Endothelial cell of umbilical vein (primary cell): Measurements from ENCODE around the gene DGKI. TPM values are rescaled to one million over a fixed set of nuclear protein-coding genes. Genes with fewer than 3 reads are reported as not detected.

Experiments used
- BruUV-seq: library from RNA; stranded (reverse); fragments of 400-500 nt; replicated peaks from 2 replicates; lab custom pipeline; 2021; lab: Mats Ljungman, UMichigan
- CTCF ChIA-PET: fragments of 300-600, 350-600 bp; sonication (Branson Sonifier 250); formaldehyde crosslinking; loops from one replicate; lab custom pipeline; 2021; ENCODE audit warnings: antibody characterized with exemption, inconsistent platforms; lab: Charles Lee
- POLR2A ChIA-PET: fragments of 300-600, 350-600 bp; sonication (Branson Sonifier 250); formaldehyde crosslinking; loops from one replicate; lab custom pipeline; 2021; ENCODE audit warnings: antibody characterized with exemption, inconsistent platforms; lab: Charles Lee
- DNase-seq: peaks from one replicate; pipeline ENCODE4 v3.0.0-alpha.2; 2011; ENCODE audit warnings: low read depth, low spot score
- FAIRE-seq: peaks from 2 replicates; lab custom pipeline; 2011; peaks lifted over from hg19 to GRCh38; lab: Jason Lieb, UNC
- H2AFZ ChIP-seq: 2 replicates; pipeline ENCODE4 v1.6.0; 2012; ENCODE audit warnings: low read depth, low read length, control low read depth, inconsistent platforms
- H3K27ac ChIP-seq: 2 replicates; pipeline ENCODE4 v1.5.1; 2011; ENCODE audit warnings: low read depth, mild to moderate bottlenecking, control low read depth, low read length, moderate library complexity; ENCODE audit not compliant: insufficient read depth
- H3K27me3 ChIP-seq, 2 experiments: 2 replicates each; pipeline versions ENCODE4 v1.6.0 to v1.6.1; 2011; ENCODE audit warnings: low read length in 2 of 2, mixed read lengths in 1 of 2; ENCODE audit not compliant: control insufficient read depth in 2 of 2, insufficient read depth in 2 of 2
- H3K36me3 ChIP-seq, 2 experiments: 2 replicates in 1 of 2; 3 replicates in 1 of 2; pipeline ENCODE4 v1.5.1; 2011; ENCODE audit warnings: low read length in 2 of 2, mild to moderate bottlenecking in 1 of 2, moderate library complexity in 1 of 2; ENCODE audit not compliant: control insufficient read depth in 2 of 2, insufficient read depth in 2 of 2; ENCODE audit errors: extremely low read depth in 1 of 2
- H3K4me1 ChIP-seq: 3 replicates; pipeline ENCODE4 v1.5.1; 2011; ENCODE audit warnings: mild to moderate bottlenecking, low read length; ENCODE audit not compliant: control insufficient read depth, insufficient read depth; ENCODE audit errors: extremely low read depth
- H3K4me2 ChIP-seq: 2 replicates; pipeline ENCODE4 v1.6.1; 2011; ENCODE audit warnings: low read length, control low read depth, mixed read lengths; ENCODE audit not compliant: insufficient read depth
- H3K4me3 ChIP-seq, 3 experiments: fragments of 200-600 bp in 1 of 3; sonication (generic), shearing (Covaris generic) in 1 of 3; replicated peaks in 1 of 3; 2 replicates each; pipeline ENCODE4 v1.5.1; 2011 to 2016; ENCODE audit warnings: control low read depth in 3 of 3, low read length in 3 of 3, mild to moderate bottlenecking in 2 of 3, inconsistent platforms in 1 of 3, low read depth in 1 of 3, moderate library complexity in 1 of 3; ENCODE audit not compliant: insufficient read depth in 1 of 3
- H3K79me2 ChIP-seq: 2 replicates; pipeline ENCODE4 v1.6.0; 2012; ENCODE audit warnings: low read length, inconsistent platforms; ENCODE audit not compliant: control insufficient read depth, insufficient read depth
- H3K9ac ChIP-seq: replicated peaks from 2 replicates; pipeline ENCODE3; 2011; ENCODE audit warnings: low read length, control low read depth; ENCODE audit not compliant: insufficient read depth; ENCODE audit errors: extremely low read depth
- H3K9me1 ChIP-seq: replicated peaks from 3 replicates; pipeline ENCODE4 v1.6.0; 2011; ENCODE audit warnings: mild to moderate bottlenecking, low read length; ENCODE audit not compliant: control insufficient read depth, insufficient read depth; ENCODE audit errors: extremely low read depth
- H3K9me3 ChIP-seq: replicated peaks from 2 replicates; pipeline ENCODE4 v1.5.1; 2012; ENCODE audit warnings: low read length, inconsistent platforms; ENCODE audit not compliant: control insufficient read depth, insufficient read depth
- H4K20me1 ChIP-seq: replicated peaks from 2 replicates; pipeline ENCODE3; 2011; ENCODE audit warnings: mild to moderate bottlenecking, low read length; ENCODE audit not compliant: control insufficient read depth, insufficient read depth; ENCODE audit errors: extremely low read depth
- EZH2 ChIP-seq: IDR thresholded peaks from 2 replicates; pipeline ENCODE4 v1.6.1; 2012; ENCODE audit warnings: borderline replicate concordance, low read depth, mild to moderate bottlenecking, moderate library complexity, low read length, inconsistent platforms; ENCODE audit not compliant: severe bottlenecking
- FOS ChIP-seq: IDR thresholded peaks from 2 replicates; pipeline ENCODE4 v1.6.1; 2011; ENCODE audit warnings: mild to moderate bottlenecking, low read length, moderate library complexity, borderline replicate concordance; ENCODE audit not compliant: insufficient read depth
- JUN ChIP-seq: IDR thresholded peaks from 2 replicates; pipeline ENCODE4 v1.6.1; 2011; ENCODE audit warnings: borderline replicate concordance, low read depth; ENCODE audit not compliant: insufficient read length, insufficient read depth
- dilution Hi-C: fragments of 300-500 bp; cut with MboI; formaldehyde crosslinking; loops from one replicate; pipeline ENCODE4 v1.15.0; 2019; ENCODE audit warnings: low sequenced_read_pairs; ENCODE audit not compliant: extremely low pct_ligation_motif_present
- intact Hi-C: fragments of 100-400 bp; cut with micrococcal nuclease; formaldehyde crosslinking; loops from one replicate; pipeline ENCODE4 v1.10.0; 2022
- polyA plus RNA-seq, 4 experiments: library from polyadenylated mRNA; depleted of rRNA in 3 of 4; stranded (reverse) in 3 of 4; unstranded in 1 of 4; fragments of >200 nt; gene quantifications; 2 replicates each; pipeline versions ENCODE4 v1.2.1 to v1.2.3, GENCODE V29; 2011 to 2012; ENCODE audit warnings: missing spikeins in 1 of 4
- total RNA-seq: library from RNA; stranded (reverse); gene quantifications from 2 replicates; pipeline ENCODE4 v1.2.3, GENCODE V29; 2021
- TF ChIP-seq, protein P1 (sequence below), 2 donors: IDR thresholded peaks; 1 replicate in 1 of 2; 2 replicates in 1 of 2; pipeline ENCODE4 v1.5.1; 2011; ENCODE audit warnings: low read length in 2 of 2, mild to moderate bottlenecking in 2 of 2, moderate library complexity in 2 of 2, control low read depth in 1 of 2, inconsistent platforms in 1 of 2, low read depth in 1 of 2; ENCODE audit not compliant: insufficient read depth in 1 of 2; ENCODE audit errors: extremely low read depth in 1 of 2
- TF ChIP-seq, protein P2 (sequence below): IDR thresholded peaks from 2 replicates; pipeline ENCODE4 v1.6.1; 2011; ENCODE audit not compliant: insufficient read depth, insufficient read length

The DGKI gene
- total and polyA plus RNA-seq, 2 donors (not counting 3 experiments of a cell fraction or from before 2014, with no cell fraction given), result 0.11 to 0.51 TPM

DNA sequence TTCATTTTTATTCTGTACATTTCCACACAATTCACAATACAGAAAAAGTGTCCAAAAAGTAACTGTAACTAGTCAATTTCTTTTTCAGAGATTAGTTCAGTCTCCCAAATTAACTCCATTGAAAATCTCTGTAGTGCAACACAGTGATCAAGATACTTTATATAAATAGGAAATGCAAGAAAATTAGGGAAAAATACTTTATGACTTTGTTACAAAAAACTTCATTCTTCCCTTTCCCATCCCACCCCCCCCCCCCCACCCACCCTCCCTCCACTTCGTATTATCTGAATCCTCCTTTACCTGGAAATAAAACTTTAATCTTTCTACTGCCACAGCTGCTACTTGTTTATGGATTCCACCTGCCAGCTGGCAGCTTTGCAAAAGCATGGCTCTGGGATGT is 465.7 kb downstream of the DGKI start:
- DNase-seq (no peak), FAIRE-seq (no peak)
- no peaks in the 10 kb centered on the region for H3K27me3 ChIP-seq
- no peak overlapping the region for H3K4me2 ChIP-seq
- H3K9me3 ChIP-seq, result no peaks in the 10 kb centered on the region
- H4K20me1 ChIP-seq, result no peaks in the 10 kb centered on the region
- no peak overlapping the region for H3K9ac ChIP-seq
- no peak overlapping the region for H3K27ac ChIP-seq
- no peaks in the 10 kb centered on the region for H3K9me1 ChIP-seq
- ChIA-PET POLR2A (no interaction called here), CTCF (no interaction called here)
- dilution Hi-C loops (no loop called here), intact Hi-C loops (loop anchor here (10.0 kb wide), 1 partner anchor 214 kb away; no protein-coding TSS in a partner anchor)
- no peaks in the 10 kb centered on the region for H3K36me3 ChIP-seq
- no TSS peak for BruUV-seq
- TF ChIP-seq JUN, result no peak
- no peak for TF ChIP-seq FOS
- H3K4me3 ChIP-seq, result no peak overlapping the region
- no peaks in the 10 kb centered on the region for H3K4me1 ChIP-seq
- H3K79me2 ChIP-seq, result no peaks in the 10 kb centered on the region
- H2AFZ ChIP-seq, result no peak overlapping the region

DNA sequence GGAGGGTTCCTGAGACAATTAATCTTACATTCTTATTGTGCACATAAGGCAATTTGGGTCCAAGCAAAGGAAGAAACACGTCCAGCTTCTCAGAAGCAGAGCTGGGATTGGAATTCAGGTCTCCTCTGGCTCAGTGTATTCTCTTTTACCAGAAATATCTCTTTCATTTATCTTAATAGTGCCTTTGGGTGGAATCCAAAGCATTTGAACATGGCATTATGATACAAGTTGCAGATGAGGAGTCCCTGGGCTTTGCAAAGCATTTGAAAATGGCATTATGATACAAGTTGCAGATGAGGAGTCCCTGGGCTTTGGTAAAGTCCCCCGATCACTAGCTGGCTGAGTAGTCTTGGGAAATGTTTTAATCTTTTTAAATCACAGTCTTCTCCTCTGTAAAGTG is 473.3 kb downstream of the DGKI start:
- intact Hi-C loops (no loop called here), dilution Hi-C loops (no loop called here)
- Histone ChIP-seq H3K27ac (no peak overlapping the region), H3K79me2 (no peaks in the 10 kb centered on the region), H3K27me3 (no peaks in the 10 kb centered on the region), H3K36me3 (no peaks in the 10 kb centered on the region), H3K9me1 (no peaks in the 10 kb centered on the region), H2AFZ (no peak overlapping the region), H3K4me1 (no peaks in the 10 kb centered on the region), H3K9ac (no peak overlapping the region), H3K4me2 (no peak overlapping the region), H3K9me3 (no peaks in the 10 kb centered on the region), H3K4me3 (no peak overlapping the region), H4K20me1 (no peaks in the 10 kb centered on the region)
- BruUV-seq, result no TSS peak
- FAIRE-seq, result no peak
- ChIA-PET POLR2A (no interaction called here), CTCF (no interaction called here)
- no peak for DNase-seq
- TF ChIP-seq, protein P1, sequence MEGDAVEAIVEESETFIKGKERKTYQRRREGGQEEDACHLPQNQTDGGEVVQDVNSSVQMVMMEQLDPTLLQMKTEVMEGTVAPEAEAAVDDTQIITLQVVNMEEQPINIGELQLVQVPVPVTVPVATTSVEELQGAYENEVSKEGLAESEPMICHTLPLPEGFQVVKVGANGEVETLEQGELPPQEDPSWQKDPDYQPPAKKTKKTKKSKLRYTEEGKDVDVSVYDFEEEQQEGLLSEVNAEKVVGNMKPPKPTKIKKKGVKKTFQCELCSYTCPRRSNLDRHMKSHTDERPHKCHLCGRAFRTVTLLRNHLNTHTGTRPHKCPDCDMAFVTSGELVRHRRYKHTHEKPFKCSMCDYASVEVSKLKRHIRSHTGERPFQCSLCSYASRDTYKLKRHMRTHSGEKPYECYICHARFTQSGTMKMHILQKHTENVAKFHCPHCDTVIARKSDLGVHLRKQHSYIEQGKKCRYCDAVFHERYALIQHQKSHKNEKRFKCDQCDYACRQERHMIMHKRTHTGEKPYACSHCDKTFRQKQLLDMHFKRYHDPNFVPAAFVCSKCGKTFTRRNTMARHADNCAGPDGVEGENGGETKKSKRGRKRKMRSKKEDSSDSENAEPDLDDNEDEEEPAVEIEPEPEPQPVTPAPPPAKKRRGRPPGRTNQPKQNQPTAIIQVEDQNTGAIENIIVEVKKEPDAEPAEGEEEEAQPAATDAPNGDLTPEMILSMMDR (IDR thresholded peaks at IDR 0.05; ENCODE audit: extremely low read depth in 1 of 2, insufficient read depth in 1 of 2, low read depth in 1 of 2, low read length in 2 of 2), result no peak
- no peak for TF ChIP-seq EZH2
- TF ChIP-seq, protein P2, sequence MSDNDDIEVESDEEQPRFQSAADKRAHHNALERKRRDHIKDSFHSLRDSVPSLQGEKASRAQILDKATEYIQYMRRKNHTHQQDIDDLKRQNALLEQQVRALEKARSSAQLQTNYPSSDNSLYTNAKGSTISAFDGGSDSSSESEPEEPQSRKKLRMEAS, result no peak
